Activated CD4-positive, alpha-beta T cell treated with anti-CD3 and anti-CD28 coated beads, Interleukin-2, amount 10 ng/mL, durations not matched to agents 7 days and 5 days (primary cell): ENCODE measurements around the gene ABTB2. TPM values are rescaled to one million over a fixed set of nuclear protein-coding genes. Genes with fewer than 3 reads are reported as not detected.

Source experiments
- CTCF ChIA-PET: fragments of 350-600 bp; sonication (Branson Sonifier 250); formaldehyde crosslinking; loops from one replicate; lab custom pipeline; 2021; ENCODE audit warnings: antibody characterized with exemption; lab: Charles Lee
- POLR2A ChIA-PET: fragments of 350-600 bp; sonication (Branson Sonifier 250); formaldehyde crosslinking; loops from one replicate; lab custom pipeline; 2021; ENCODE audit warnings: antibody characterized with exemption; lab: Charles Lee
- DNase-seq: peaks from one replicate; pipeline ENCODE4 v3.0.0-alpha.2; 2020
- H3K27ac Mint-ChIP-seq: one replicate; pipeline ENCODE4 v1.8.0; 2021; ENCODE audit warnings: mild to moderate bottlenecking, moderate library complexity, mixed read lengths
- H3K27me3 Mint-ChIP-seq: one replicate; pipeline ENCODE4 v1.8.0; 2021; ENCODE audit warnings: mixed read lengths
- H3K36me3 Mint-ChIP-seq: one replicate; pipeline ENCODE4 v1.8.0; 2021; ENCODE audit warnings: low read depth, mixed read lengths
- H3K4me1 Mint-ChIP-seq: one replicate; pipeline ENCODE4 v1.8.0; 2021; ENCODE audit warnings: mixed read lengths
- H3K4me3 Mint-ChIP-seq: one replicate; pipeline ENCODE4 v1.8.0; 2021; ENCODE audit warnings: mild to moderate bottlenecking, moderate library complexity, mixed read lengths
- H3K9me3 Mint-ChIP-seq: one replicate; pipeline ENCODE4 v1.8.0; 2021; ENCODE audit warnings: mixed read lengths
- total RNA-seq, 2 experiments: library from RNA; stranded (reverse); gene quantifications; one replicate each; pipeline ENCODE4 v1.2.3, GENCODE V29; 2021

Gene ABTB2
- total RNA-seq, 2 experiments from 2014 or later = 0.55 to 0.65 TPM

GRCh38 chr11:34382532-34383276, 24.9 kb upstream of the ABTB2 start:
- peaks cover 6% of the 10 kb centered on the region for H3K9me3 Mint-ChIP-seq
- no peaks in the 10 kb centered on the region for H3K4me1 Mint-ChIP-seq
- H3K27ac Mint-ChIP-seq = no peak overlapping the region
- CTCF ChIA-PET = interaction anchor here (1.0 kb wide), 1 partner anchor 16 kb away, joined by 3 read pairs; no protein-coding TSS in a partner anchor
- no peak for DNase-seq
- no peak overlapping the region for H3K4me3 Mint-ChIP-seq
- POLR2A ChIA-PET = no interaction called here
- H3K36me3 Mint-ChIP-seq = no peaks in the 10 kb centered on the region
- peaks cover 5% of the 10 kb centered on the region for H3K27me3 Mint-ChIP-seq

GRCh38 chr11:34381775-34382174, 24.0 kb upstream of the ABTB2 start:
- H3K4me3 Mint-ChIP-seq = no peak overlapping the region
- CTCF ChIA-PET = interaction anchor here (1.0 kb wide), 1 partner anchor 15 kb away, joined by 3 read pairs; no protein-coding TSS in a partner anchor
- H3K36me3 Mint-ChIP-seq = peaks cover 3% of the 10 kb centered on the region
- H3K27me3 Mint-ChIP-seq = peaks cover 5% of the 10 kb centered on the region
- DNase-seq = no peak
- POLR2A ChIA-PET = no interaction called here
- H3K4me1 Mint-ChIP-seq = no peaks in the 10 kb centered on the region
- H3K9me3 Mint-ChIP-seq = peaks cover 11% of the 10 kb centered on the region
- H3K27ac Mint-ChIP-seq = no peak overlapping the region

GRCh38 chr11:34380696-34381095, 22.9 kb upstream of the ABTB2 start:
- H3K36me3 Mint-ChIP-seq = peaks cover 3% of the 10 kb centered on the region
- DNase-seq = no peak
- peaks cover 14% of the 10 kb centered on the region for H3K9me3 Mint-ChIP-seq
- no peak overlapping the region for H3K27ac Mint-ChIP-seq
- H3K4me1 Mint-ChIP-seq = no peaks in the 10 kb centered on the region
- no peak overlapping the region for H3K4me3 Mint-ChIP-seq
- ChIA-PET POLR2A (interaction anchor here (0.7 kb wide), 1 partner anchor 62 kb away, joined by 3 read pairs; no protein-coding TSS in a partner anchor), CTCF (interaction anchor here (0.5 to 1.0 kb wide), 3 partner anchors 113 to 643 kb away, joined by 3 to 4 read pairs (median 3); no protein-coding TSS in a partner anchor)
- peaks cover 5% of the 10 kb centered on the region for H3K27me3 Mint-ChIP-seq

- ChIA-PET CTCF (interaction anchor here (0.5 to 0.6 kb wide), 2 partner anchors 484 to 1113 kb away, joined by 3 read pairs; no protein-coding TSS in a partner anchor), POLR2A (no interaction called here)
Measured at GRCh38 chr11:34379539-34379938, 21.7 kb upstream of the ABTB2 start.

GRCh38 chr11:34379079-34379478, 21.3 kb upstream of the ABTB2 start:
- H3K9me3 Mint-ChIP-seq = peaks cover 18% of the 10 kb centered on the region

More at GRCh38 chr11:34379539-34379938, 21.7 kb upstream of the ABTB2 start:
- no peak for DNase-seq
- peaks cover 10% of the 10 kb centered on the region for H3K27me3 Mint-ChIP-seq
- no peak overlapping the region for H3K27ac Mint-ChIP-seq
- peaks cover 3% of the 10 kb centered on the region for H3K36me3 Mint-ChIP-seq
- no peaks in the 10 kb centered on the region for H3K4me1 Mint-ChIP-seq
- H3K9me3 Mint-ChIP-seq = peaks cover 18% of the 10 kb centered on the region
- no peak overlapping the region for H3K4me3 Mint-ChIP-seq

GRCh38 chr11:34373727-34374126, 15.9 kb upstream of the ABTB2 start:
- peaks cover 3% of the 10 kb centered on the region for H3K36me3 Mint-ChIP-seq
- peaks cover 4% of the 10 kb centered on the region for H3K4me1 Mint-ChIP-seq
- CTCF ChIA-PET = no interaction called here
- DNase-seq = no peak
- H3K4me3 Mint-ChIP-seq = no peak overlapping the region
- peaks cover 16% of the 10 kb centered on the region for H3K9me3 Mint-ChIP-seq
- H3K27ac Mint-ChIP-seq = no peak overlapping the region
- H3K27me3 Mint-ChIP-seq = peaks cover 12% of the 10 kb centered on the region
- POLR2A ChIA-PET = no interaction called here

More at GRCh38 chr11:34379079-34379478, 21.3 kb upstream of the ABTB2 start:
- H3K36me3 Mint-ChIP-seq = peaks cover 3% of the 10 kb centered on the region
- H3K4me3 Mint-ChIP-seq = no peak overlapping the region
- no peak overlapping the region for H3K27ac Mint-ChIP-seq
- ChIA-PET CTCF (interaction anchor here (0.5 to 0.6 kb wide), 2 partner anchors 484 to 1113 kb away, joined by 3 read pairs; no protein-coding TSS in a partner anchor), POLR2A (no interaction called here)
- DNase-seq = no peak
- H3K27me3 Mint-ChIP-seq = peaks cover 10% of the 10 kb centered on the region
- H3K4me1 Mint-ChIP-seq = no peaks in the 10 kb centered on the region

GRCh38 chr11:34366522-34366921, 8.7 kb upstream of the ABTB2 start:
- Mint-ChIP-seq H3K36me3 (no peaks in the 10 kb centered on the region), H3K4me3 (no peak overlapping the region), H3K27ac (no peak overlapping the region), H3K4me1 (peaks cover 9% of the 10 kb centered on the region), H3K27me3 (peaks cover 23% of the 10 kb centered on the region), H3K9me3 (no peaks in the 10 kb centered on the region)
- no peak for DNase-seq
- ChIA-PET POLR2A (no interaction called here), CTCF (interaction anchor here (0.9 to 2.1 kb wide), 5 partner anchors 16 to 192 kb away, joined by 3 to 9 read pairs (median 3); no protein-coding TSS in a partner anchor)

- H3K27ac Mint-ChIP-seq = no peak overlapping the region
- CTCF ChIA-PET = interaction anchor here (1.1 to 3.0 kb wide), 3 partner anchors 128 to 376 kb away, joined by 4 to 15 read pairs (median 4); no protein-coding TSS in a partner anchor
- H3K36me3 Mint-ChIP-seq = no peaks in the 10 kb centered on the region
- peaks cover 9% of the 10 kb centered on the region for H3K4me1 Mint-ChIP-seq
- H3K27me3 Mint-ChIP-seq = peaks cover 37% of the 10 kb centered on the region
- H3K4me3 Mint-ChIP-seq = no peak overlapping the region
- POLR2A ChIA-PET = no interaction called here
- no peak for DNase-seq
- no peaks in the 10 kb centered on the region for H3K9me3 Mint-ChIP-seq
Measured at GRCh38 chr11:34364102-34364501, 6.3 kb upstream of the ABTB2 start.

- no peaks in the 10 kb centered on the region for H3K36me3 Mint-ChIP-seq
- no peak overlapping the region for H3K4me3 Mint-ChIP-seq
- H3K4me1 Mint-ChIP-seq = peaks cover 11% of the 10 kb centered on the region
- H3K27me3 Mint-ChIP-seq = peaks cover 33% of the 10 kb centered on the region
- DNase-seq = no peak
- POLR2A ChIA-PET = no interaction called here
- CTCF ChIA-PET = interaction anchor here (0.7 to 3.0 kb wide), 4 partner anchors 128 to 375 kb away, joined by 4 to 15 read pairs (median 4); no protein-coding TSS in a partner anchor
- H3K27ac Mint-ChIP-seq = no peak overlapping the region
- H3K9me3 Mint-ChIP-seq = no peaks in the 10 kb centered on the region
Measured at GRCh38 chr11:34363363-34364084, 5.7 kb upstream of the ABTB2 start.

- H3K27me3 Mint-ChIP-seq = peaks cover 37% of the 10 kb centered on the region
- no peak overlapping the region for H3K27ac Mint-ChIP-seq
- no peak overlapping the region for H3K4me3 Mint-ChIP-seq
- peaks cover 21% of the 10 kb centered on the region for H3K4me1 Mint-ChIP-seq
- H3K9me3 Mint-ChIP-seq = no peaks in the 10 kb centered on the region
- H3K36me3 Mint-ChIP-seq = no peaks in the 10 kb centered on the region
- ChIA-PET POLR2A (no interaction called here), CTCF (interaction anchor here (1.1 to 1.6 kb wide), 2 partner anchors 180 to 186 kb away, joined by 3 to 6 read pairs; no protein-coding TSS in a partner anchor)
- DNase-seq = no peak
Measured at GRCh38 chr11:34360046-34360445, 2.2 kb upstream of the ABTB2 start.

- CTCF ChIA-PET = no interaction called here
- no peak overlapping the region for H3K27ac Mint-ChIP-seq
- H3K27me3 Mint-ChIP-seq = peaks cover 42% of the 10 kb centered on the region
- no peaks in the 10 kb centered on the region for H3K9me3 Mint-ChIP-seq
- H3K36me3 Mint-ChIP-seq = no peaks in the 10 kb centered on the region
- POLR2A ChIA-PET = no interaction called here
- no peak for DNase-seq
- H3K4me1 Mint-ChIP-seq = peaks cover 24% of the 10 kb centered on the region
- H3K4me3 Mint-ChIP-seq = peak overlapping the region; percentile 80
Measured at GRCh38 chr11:34359548-34359891, 1.7 kb upstream of the ABTB2 start.

GRCh38 chr11:34358728-34359547, 1.1 kb upstream of the ABTB2 start:
- H3K36me3 Mint-ChIP-seq = no peaks in the 10 kb centered on the region
- peak; percentile 84 for DNase-seq
- ChIA-PET CTCF (interaction anchor here (0.6 to 5.3 kb wide), 10 partner anchors 12 to 360 kb away, joined by 3 to 46 read pairs (median 4); no protein-coding TSS in a partner anchor), POLR2A (interaction anchor here (0.7 kb wide), 1 partner anchor 103 kb away, joined by 3 read pairs; no protein-coding TSS in a partner anchor)
- peak overlapping the region; percentile 80 for H3K4me3 Mint-ChIP-seq
- H3K27ac Mint-ChIP-seq = peak overlapping the region; percentile 82
- no peaks in the 10 kb centered on the region for H3K9me3 Mint-ChIP-seq
- peaks cover 19% of the 10 kb centered on the region for H3K4me1 Mint-ChIP-seq
- H3K27me3 Mint-ChIP-seq = peaks cover 43% of the 10 kb centered on the region
